GM23338 (cell line): ENCODE measurements around the gene ZBTB9. TPM values are rescaled to one million over a fixed set of nuclear protein-coding genes. Genes with fewer than 3 reads are reported as not detected.

Source experiments
- ATAC-seq: fragments of 200-7000 bp; cut with Tn5 transposase; 3 replicates; pipeline ENCODE4 v1.9.1; 2020
- DNase-seq: peaks from one replicate; pipeline ENCODE4 v3.0.0-alpha.2; 2015; ENCODE audit warnings: low spot score
- H2AFZ ChIP-seq: fragments of 200-600 bp; sonication (generic); 2 replicates; pipeline ENCODE4 v1.8.0; 2016; ENCODE audit warnings: antibody characterized with exemption, mild to moderate bottlenecking, moderate library complexity
- H3F3A ChIP-seq: fragments of 200-600 bp; sonication (generic); replicated peaks from 2 replicates; pipeline ENCODE4 v1.8.0; 2017; ENCODE audit warnings: antibody characterized with exemption, mixed run types, low read depth
- H3K27ac ChIP-seq: fragments of 200-600 bp; sonication (generic); 2 replicates; pipeline ENCODE4 v1.6.1; 2016; ENCODE audit warnings: low read depth
- H3K27me3 ChIP-seq: fragments of 200-600 bp; sonication (generic); 2 replicates; pipeline ENCODE4 v1.8.0; 2016; ENCODE audit warnings: mild to moderate bottlenecking, mixed run types, moderate library complexity; ENCODE audit not compliant: insufficient read depth
- H3K36me3 ChIP-seq: fragments of 200-600 bp; sonication (generic); 2 replicates; pipeline ENCODE4 v1.8.0; 2016; ENCODE audit warnings: mild to moderate bottlenecking; ENCODE audit not compliant: insufficient read depth
- H3K4me1 ChIP-seq: fragments of 200-600 bp; sonication (generic); 2 replicates; pipeline ENCODE4 v1.8.0; 2016; ENCODE audit warnings: mild to moderate bottlenecking, moderate library complexity; ENCODE audit not compliant: insufficient read depth
- H3K4me2 ChIP-seq: fragments of 200-600 bp; sonication (generic); 2 replicates; pipeline ENCODE4 v1.7.1; 2017; ENCODE audit warnings: mixed run types
- H3K4me3 ChIP-seq: fragments of 200-600 bp; sonication (generic); 2 replicates; pipeline ENCODE4 v1.6.1; 2016; ENCODE audit warnings: mixed run types
- H3K79me2 ChIP-seq: fragments of 200-600 bp; sonication (generic); replicated peaks from 2 replicates; pipeline ENCODE4 v1.8.0; 2017; ENCODE audit warnings: mild to moderate bottlenecking; ENCODE audit not compliant: insufficient read depth
- H3K9me2 ChIP-seq: fragments of 200-600 bp; sonication (generic); 2 replicates; pipeline ENCODE4 v1.8.0; 2017; ENCODE audit not compliant: insufficient read depth
- H4K20me1 ChIP-seq: fragments of 200-600 bp; sonication (generic); replicated peaks from 2 replicates; pipeline ENCODE4 v1.8.0; 2017; ENCODE audit warnings: mild to moderate bottlenecking; ENCODE audit not compliant: insufficient read depth
- H3K27ac Mint-ChIP-seq: 2 replicates; pipeline ENCODE4 v1.8.0; 2020; ENCODE audit warnings: inconsistent platforms, mild to moderate bottlenecking, moderate library complexity, mixed read lengths
- H3K27me3 Mint-ChIP-seq: 3 replicates; pipeline ENCODE4 v1.8.0; 2022; ENCODE audit warnings: low read depth, mild to moderate bottlenecking, moderate library complexity, mixed read lengths, inconsistent platforms; ENCODE audit not compliant: insufficient read depth, poor library complexity
- H3K36me3 Mint-ChIP-seq: 3 replicates; pipeline ENCODE4 v1.8.0; 2021; ENCODE audit warnings: low read depth, mild to moderate bottlenecking, inconsistent platforms, moderate library complexity, mixed read lengths
- H3K4me1 Mint-ChIP-seq: 3 replicates; pipeline ENCODE4 v1.8.0; 2020; ENCODE audit warnings: mild to moderate bottlenecking, inconsistent platforms, mixed read lengths
- H3K4me3 Mint-ChIP-seq: 3 replicates; pipeline ENCODE4 v1.8.0; 2021; ENCODE audit warnings: moderate library complexity, mild to moderate bottlenecking, inconsistent platforms, mixed read lengths
- H3K9me3 Mint-ChIP-seq: 3 replicates; pipeline ENCODE4 v1.8.0; 2020; ENCODE audit warnings: moderate library complexity, mild to moderate bottlenecking, inconsistent platforms, mixed read lengths
- CREB1 ChIP-seq: fragments of 250-450 bp; sonication (Bioruptor Pico); IDR thresholded peaks from 2 replicates; pipeline ENCODE4 v1.5.0; 2020; ENCODE audit warnings: low read depth, mild to moderate bottlenecking, moderate library complexity
- EZH2 ChIP-seq: fragments of 200-600 bp; sonication (generic); IDR thresholded peaks from one replicate; pipeline ENCODE4 v1.8.0; 2017; ENCODE audit warnings: antibody characterized with exemption, mild to moderate bottlenecking, low read depth; ENCODE audit not compliant: unreplicated experiment
- EZH2phosphoT487 ChIP-seq: fragments of 200-600 bp; sonication (generic); IDR thresholded peaks from one replicate; pipeline ENCODE4 v1.8.1; 2018; ENCODE audit warnings: antibody characterized with exemption; ENCODE audit not compliant: unreplicated experiment
- NANOG ChIP-seq: IDR thresholded peaks from 2 replicates; pipeline ENCODE4 v1.6.1; 2016; ENCODE audit warnings: antibody characterized with exemption, borderline replicate concordance
- POLR2AphosphoS5 ChIP-seq: IDR thresholded peaks from 2 replicates; pipeline ENCODE4 v1.6.1; 2016; ENCODE audit warnings: antibody characterized with exemption, low read depth
- STAT1 ChIP-seq: IDR thresholded peaks from one replicate; pipeline ENCODE4 v1.6.1; 2016; ENCODE audit warnings: antibody characterized with exemption; ENCODE audit not compliant: unreplicated experiment
- ZNF331 ChIP-seq: fragments of 250-450 bp; sonication (Bioruptor Pico); IDR thresholded peaks from 2 replicates; pipeline ENCODE4 v1.5.0; 2020; ENCODE audit warnings: low read depth, mild to moderate bottlenecking, moderate library complexity
- ZNF462 ChIP-seq: fragments of 250-450 bp; sonication (Bioruptor Pico); IDR thresholded peaks from 2 replicates; pipeline ENCODE4 v1.5.0; 2020; ENCODE audit warnings: mild to moderate bottlenecking, moderate library complexity
- polyA plus RNA-seq: library from polyadenylated mRNA; unstranded; fragments of >200 nt; fragmentation: Nextera tagmentation; extraction: Ambion mirVana; gene quantifications from 2 replicates; pipeline ENCODE4 v1.2.1, GENCODE V29; 2016
- total RNA-seq: library from RNA; depleted of rRNA; stranded (reverse); fragments of >200 nt; shearing (Covaris generic); gene quantifications from 2 replicates; pipeline ENCODE4 v1.2.3, GENCODE V29; 2014
- TF ChIP-seq, protein P1 (sequence below): IDR thresholded peaks from 2 replicates; pipeline ENCODE4 v1.6.1; 2016; ENCODE audit warnings: antibody characterized with exemption
- TF ChIP-seq, protein P2 (sequence below): IDR thresholded peaks from one replicate; pipeline ENCODE4 v1.6.1; 2018; ENCODE audit warnings: antibody characterized with exemption; ENCODE audit not compliant: unreplicated experiment
- TF ChIP-seq, protein P3 (sequence below), 2 experiments: fragments of 200-600 bp in 1 of 2; sonication (generic) in 1 of 2; conservative IDR thresholded peaks; 2 replicates each; pipeline versions ENCODE4 v1.5.1 to v1.6.1; 2016 to 2017; ENCODE audit warnings: antibody characterized with exemption in 2 of 2, low read depth in 2 of 2, mild to moderate bottlenecking in 2 of 2, moderate library complexity in 1 of 2

Gene ZBTB9
- total and polyA plus RNA-seq, 2 experiments from 2014 or later: 13.5 to 17.9 TPM

- Histone ChIP-seq H3K27ac (no peak overlapping the region), H3K36me3 (no peaks in the 10 kb centered on the region), H2AFZ (no peak overlapping the region), H4K20me1 (no peaks in the 10 kb centered on the region), H3K4me1 (no peaks in the 10 kb centered on the region), H3F3A (no peaks in the 10 kb centered on the region), H3K79me2 (no peaks in the 10 kb centered on the region), H3K27me3 (no peaks in the 10 kb centered on the region), H3K9me2 (no peaks in the 10 kb centered on the region), H3K4me3 (no peak overlapping the region), H3K4me2 (no peak overlapping the region)
- ATAC-seq: no peak
- no peak overlapping the region for H3K27ac Mint-ChIP-seq
- no peak for TF ChIP-seq EZH2
- TF ChIP-seq, protein P1, sequence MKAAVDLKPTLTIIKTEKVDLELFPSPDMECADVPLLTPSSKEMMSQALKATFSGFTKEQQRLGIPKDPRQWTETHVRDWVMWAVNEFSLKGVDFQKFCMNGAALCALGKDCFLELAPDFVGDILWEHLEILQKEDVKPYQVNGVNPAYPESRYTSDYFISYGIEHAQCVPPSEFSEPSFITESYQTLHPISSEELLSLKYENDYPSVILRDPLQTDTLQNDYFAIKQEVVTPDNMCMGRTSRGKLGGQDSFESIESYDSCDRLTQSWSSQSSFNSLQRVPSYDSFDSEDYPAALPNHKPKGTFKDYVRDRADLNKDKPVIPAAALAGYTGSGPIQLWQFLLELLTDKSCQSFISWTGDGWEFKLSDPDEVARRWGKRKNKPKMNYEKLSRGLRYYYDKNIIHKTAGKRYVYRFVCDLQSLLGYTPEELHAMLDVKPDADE: no peak
- TF ChIP-seq, protein P2, sequence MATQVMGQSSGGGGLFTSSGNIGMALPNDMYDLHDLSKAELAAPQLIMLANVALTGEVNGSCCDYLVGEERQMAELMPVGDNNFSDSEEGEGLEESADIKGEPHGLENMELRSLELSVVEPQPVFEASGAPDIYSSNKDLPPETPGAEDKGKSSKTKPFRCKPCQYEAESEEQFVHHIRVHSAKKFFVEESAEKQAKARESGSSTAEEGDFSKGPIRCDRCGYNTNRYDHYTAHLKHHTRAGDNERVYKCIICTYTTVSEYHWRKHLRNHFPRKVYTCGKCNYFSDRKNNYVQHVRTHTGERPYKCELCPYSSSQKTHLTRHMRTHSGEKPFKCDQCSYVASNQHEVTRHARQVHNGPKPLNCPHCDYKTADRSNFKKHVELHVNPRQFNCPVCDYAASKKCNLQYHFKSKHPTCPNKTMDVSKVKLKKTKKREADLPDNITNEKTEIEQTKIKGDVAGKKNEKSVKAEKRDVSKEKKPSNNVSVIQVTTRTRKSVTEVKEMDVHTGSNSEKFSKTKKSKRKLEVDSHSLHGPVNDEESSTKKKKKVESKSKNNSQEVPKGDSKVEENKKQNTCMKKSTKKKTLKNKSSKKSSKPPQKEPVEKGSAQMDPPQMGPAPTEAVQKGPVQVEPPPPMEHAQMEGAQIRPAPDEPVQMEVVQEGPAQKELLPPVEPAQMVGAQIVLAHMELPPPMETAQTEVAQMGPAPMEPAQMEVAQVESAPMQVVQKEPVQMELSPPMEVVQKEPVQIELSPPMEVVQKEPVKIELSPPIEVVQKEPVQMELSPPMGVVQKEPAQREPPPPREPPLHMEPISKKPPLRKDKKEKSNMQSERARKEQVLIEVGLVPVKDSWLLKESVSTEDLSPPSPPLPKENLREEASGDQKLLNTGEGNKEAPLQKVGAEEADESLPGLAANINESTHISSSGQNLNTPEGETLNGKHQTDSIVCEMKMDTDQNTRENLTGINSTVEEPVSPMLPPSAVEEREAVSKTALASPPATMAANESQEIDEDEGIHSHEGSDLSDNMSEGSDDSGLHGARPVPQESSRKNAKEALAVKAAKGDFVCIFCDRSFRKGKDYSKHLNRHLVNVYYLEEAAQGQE: no peak
- TF ChIP-seq STAT1: no peak
- TF ChIP-seq ZNF462 (CRISPR knock-in tag): no peak
- TF ChIP-seq EZH2phosphoT487: no peak
- TF ChIP-seq, protein P3, sequence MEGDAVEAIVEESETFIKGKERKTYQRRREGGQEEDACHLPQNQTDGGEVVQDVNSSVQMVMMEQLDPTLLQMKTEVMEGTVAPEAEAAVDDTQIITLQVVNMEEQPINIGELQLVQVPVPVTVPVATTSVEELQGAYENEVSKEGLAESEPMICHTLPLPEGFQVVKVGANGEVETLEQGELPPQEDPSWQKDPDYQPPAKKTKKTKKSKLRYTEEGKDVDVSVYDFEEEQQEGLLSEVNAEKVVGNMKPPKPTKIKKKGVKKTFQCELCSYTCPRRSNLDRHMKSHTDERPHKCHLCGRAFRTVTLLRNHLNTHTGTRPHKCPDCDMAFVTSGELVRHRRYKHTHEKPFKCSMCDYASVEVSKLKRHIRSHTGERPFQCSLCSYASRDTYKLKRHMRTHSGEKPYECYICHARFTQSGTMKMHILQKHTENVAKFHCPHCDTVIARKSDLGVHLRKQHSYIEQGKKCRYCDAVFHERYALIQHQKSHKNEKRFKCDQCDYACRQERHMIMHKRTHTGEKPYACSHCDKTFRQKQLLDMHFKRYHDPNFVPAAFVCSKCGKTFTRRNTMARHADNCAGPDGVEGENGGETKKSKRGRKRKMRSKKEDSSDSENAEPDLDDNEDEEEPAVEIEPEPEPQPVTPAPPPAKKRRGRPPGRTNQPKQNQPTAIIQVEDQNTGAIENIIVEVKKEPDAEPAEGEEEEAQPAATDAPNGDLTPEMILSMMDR (conservative IDR thresholded peaks at IDR 0.05; ENCODE audit: low read depth in 2 of 2): no peak
- no peak for TF ChIP-seq NANOG
- no peak for TF ChIP-seq POLR2AphosphoS5
- no peak for TF ChIP-seq CREB1 (CRISPR knock-in tag)
- no peak for TF ChIP-seq ZNF331
- peaks cover 6% of the 10 kb centered on the region; the same call in 2 of the 3 replicates for H3K36me3 Mint-ChIP-seq
- peaks cover 17% of the 10 kb centered on the region for H3K9me3 Mint-ChIP-seq
- H3K4me1 Mint-ChIP-seq: no peaks in the 10 kb centered on the region
- DNase-seq: no peak
- no peak overlapping the region for H3K4me3 Mint-ChIP-seq
- H3K27me3 Mint-ChIP-seq: peaks cover 8% of the 10 kb centered on the region
These were observed 29.3 kb downstream of the ZBTB9 start for GRCh38 chr6:33483678-33484077.
